SKM-1 (cell line): Measurements from ENCODE around the gene RAET1G.
"Not testable (repeated sequence)": the region's sequence is repeated elsewhere in the genome, so short reads cannot be mapped to it uniquely, and the experiment has no call there.

Experiments used
- DNase-seq: peaks from one replicate; lab custom pipeline; 2025; ENCODE audit not compliant: unreplicated experiment; lab: John Stamatoyannopoulos, UW

RAET1G gene

GRCh38 chr6:149897855-149898744 lies 24.8 kb downstream of the RAET1G start, which contains the start of gene RAET1E:
Gene RAET1E, minus strand, starts transcription at chr6:149898113. Its CDS starts 7,212 bp downstream, at chr6:149890901.
- no peak for DNase-seq

- DNase-seq = no peak
Observed at GRCh38 chr6:149897015-149897697, 25.8 kb downstream of the RAET1G start.

- DNase-seq = no peak
Observed at GRCh38 chr6:149896491-149896890, 26.4 kb downstream of the RAET1G start.

- no peak for DNase-seq
Observed at GRCh38 chr6:149895833-149896271, 27.1 kb downstream of the RAET1G start.

- DNase-seq = no peak
Observed at GRCh38 chr6:149895048-149895590, 27.8 kb downstream of the RAET1G start.

GRCh38 chr6:149891864-149892263 lies 31.1 kb downstream of the RAET1G start:
- DNase-seq = not testable (repeated sequence)

GRCh38 chr6:149891259-149891658 lies 31.7 kb downstream of the RAET1G start:
- DNase-seq = no peak

GRCh38 chr6:149890629-149891045 lies 32.3 kb downstream of the RAET1G start:
- DNase-seq = no peak

GRCh38 chr6:149889326-149889725 lies 33.6 kb downstream of the RAET1G start:
- DNase-seq = no peak

GRCh38 chr6:149888659-149889058 lies 34.3 kb downstream of the RAET1G start:
- DNase-seq = no peak

- no peak for DNase-seq
Observed at GRCh38 chr6:149888093-149888492, 34.8 kb downstream of the RAET1G start.

GRCh38 chr6:149887343-149887742 lies 35.6 kb downstream of the RAET1G start:
- no peak for DNase-seq

GRCh38 chr6:149885888-149886287 lies 37.0 kb downstream of the RAET1G start:
- no peak for DNase-seq

- no peak for DNase-seq
Observed at GRCh38 chr6:149884617-149885016, 38.3 kb downstream of the RAET1G start.

- no peak for DNase-seq
Observed at GRCh38 chr6:149884215-149884614, 38.7 kb downstream of the RAET1G start.

GRCh38 chr6:149881860-149882259 lies 41.1 kb downstream of the RAET1G start:
- DNase-seq = no peak

GRCh38 chr6:149881066-149881766 lies 41.7 kb downstream of the RAET1G start:
- DNase-seq = no peak

GRCh38 chr6:149877659-149878058 lies 45.3 kb downstream of the RAET1G start:
- DNase-seq = no peak

- DNase-seq = no peak
Observed at GRCh38 chr6:149876241-149876933, 46.5 kb downstream of the RAET1G start.

GRCh38 chr6:149872233-149872632 lies 50.7 kb downstream of the RAET1G start:
- no peak for DNase-seq

GRCh38 chr6:149871182-149871581 lies 51.7 kb downstream of the RAET1G start:
- DNase-seq = no peak
